Nephron (organoid): ENCODE measurements around the gene KDM4E.

Experiments
- H3K27ac Mint-ChIP-seq, 3 experiments: 2 replicates each; pipeline ENCODE4 v1.8.0; 2020; ENCODE audit warnings: mixed read lengths in 3 of 3, mild to moderate bottlenecking in 2 of 3, moderate library complexity in 1 of 3
- H3K27me3 Mint-ChIP-seq: 2 replicates; pipeline ENCODE4 v1.8.0; 2021; ENCODE audit warnings: low read depth, mild to moderate bottlenecking, moderate library complexity, mixed read lengths
- H3K36me3 Mint-ChIP-seq: 2 replicates; pipeline ENCODE4 v1.8.0; 2020; ENCODE audit warnings: low read depth, mixed read lengths
- H3K4me1 Mint-ChIP-seq: 2 replicates; pipeline ENCODE4 v1.8.0; 2020; ENCODE audit warnings: mixed read lengths
- H3K4me3 Mint-ChIP-seq, 3 experiments: 2 replicates each; pipeline ENCODE4 v1.8.0; 2020; ENCODE audit warnings: mild to moderate bottlenecking in 3 of 3, mixed read lengths in 3 of 3, moderate library complexity in 2 of 3
- H3K9me3 Mint-ChIP-seq: 2 replicates; pipeline ENCODE4 v1.8.0; 2020; ENCODE audit warnings: mixed read lengths
- TF ChIP-seq, protein P1 (sequence below), 3 experiments: fragments of 200-600 bp; sonication (generic); IDR thresholded peaks; one replicate each; pipeline ENCODE4 v1.5.0; 2021; ENCODE audit warnings: antibody characterized with exemption in 3 of 3; ENCODE audit not compliant: unreplicated experiment in 3 of 3

The KDM4E gene

GRCh38 chr11:95076981-95077380 lies 51.9 kb downstream of the KDM4E start:
- TF ChIP-seq, protein P1, sequence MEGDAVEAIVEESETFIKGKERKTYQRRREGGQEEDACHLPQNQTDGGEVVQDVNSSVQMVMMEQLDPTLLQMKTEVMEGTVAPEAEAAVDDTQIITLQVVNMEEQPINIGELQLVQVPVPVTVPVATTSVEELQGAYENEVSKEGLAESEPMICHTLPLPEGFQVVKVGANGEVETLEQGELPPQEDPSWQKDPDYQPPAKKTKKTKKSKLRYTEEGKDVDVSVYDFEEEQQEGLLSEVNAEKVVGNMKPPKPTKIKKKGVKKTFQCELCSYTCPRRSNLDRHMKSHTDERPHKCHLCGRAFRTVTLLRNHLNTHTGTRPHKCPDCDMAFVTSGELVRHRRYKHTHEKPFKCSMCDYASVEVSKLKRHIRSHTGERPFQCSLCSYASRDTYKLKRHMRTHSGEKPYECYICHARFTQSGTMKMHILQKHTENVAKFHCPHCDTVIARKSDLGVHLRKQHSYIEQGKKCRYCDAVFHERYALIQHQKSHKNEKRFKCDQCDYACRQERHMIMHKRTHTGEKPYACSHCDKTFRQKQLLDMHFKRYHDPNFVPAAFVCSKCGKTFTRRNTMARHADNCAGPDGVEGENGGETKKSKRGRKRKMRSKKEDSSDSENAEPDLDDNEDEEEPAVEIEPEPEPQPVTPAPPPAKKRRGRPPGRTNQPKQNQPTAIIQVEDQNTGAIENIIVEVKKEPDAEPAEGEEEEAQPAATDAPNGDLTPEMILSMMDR (IDR thresholded peaks at IDR 0.05; ENCODE audit: unreplicated experiment in 3 of 3) = no peak
- no peaks in the 10 kb centered on the region for H3K9me3 Mint-ChIP-seq
- H3K27ac Mint-ChIP-seq = peak overlapping the region; percentile 29 to 79 (median 70)
- H3K4me1 Mint-ChIP-seq = peaks cover 39% of the 10 kb centered on the region
- H3K36me3 Mint-ChIP-seq = no peaks in the 10 kb centered on the region
- H3K4me3 Mint-ChIP-seq = no peak overlapping the region
- H3K27me3 Mint-ChIP-seq = peaks cover 4% of the 10 kb centered on the region
